ENCODE results near the gene NOP14.

Gene NOP14

GRCh38 chr4:2937986-2938385 is 25.2 kb downstream of the NOP14 start:
- H3F3A ChIP-seq (ENCODE audit: low read depth), result no peaks in the 10 kb centered on the region
- no peaks in the 10 kb centered on the region for H3K27me3 ChIP-seq (ENCODE audit: insufficient read depth, low read length, poor library complexity, severe bottlenecking)
- no peak overlapping the region for H2AFZ ChIP-seq (ENCODE audit: low read length)
- H3K4me3 ChIP-seq (ENCODE audit: low read length, poor library complexity, severe bottlenecking), result no peak overlapping the region
- H3K9me3 ChIP-seq (ENCODE audit: insufficient read depth, low read depth, low read length), result no peaks in the 10 kb centered on the region
- peaks cover 57% of the 10 kb centered on the region; the same call in 1 of the 2 replicates for H3K36me3 ChIP-seq (ENCODE audit: insufficient read depth, low read length)
- H3K9ac ChIP-seq (ENCODE audit: low read depth, low read length, poor library complexity, severe bottlenecking), result no peak overlapping the region
- H3K4me2 ChIP-seq (ENCODE audit: low read depth, low read length, poor library complexity, severe bottlenecking), result no peak overlapping the region
- TF ChIP-seq EZH2phosphoT487 (IDR thresholded peaks at IDR 0.05; ENCODE audit: borderline replicate concordance) (no peak), CTCF (conservative IDR thresholded peaks at IDR 0.05; ENCODE audit: low read length) (no peak)
- peaks cover 25% of the 10 kb centered on the region; the same call in 1 of the 2 replicates for H3K79me2 ChIP-seq (ENCODE audit: insufficient read depth, low read length)
- no peaks in the 10 kb centered on the region for H4K20me1 ChIP-seq (ENCODE audit: insufficient read depth, low read length, poor library complexity, severe bottlenecking)
- no peaks in the 10 kb centered on the region for H3K9me2 ChIP-seq (replicated peaks; ENCODE audit: low read depth, low read length)
- H3K4me1 ChIP-seq (ENCODE audit: insufficient read depth, low read length, poor library complexity, severe bottlenecking), result peaks cover 11% of the 10 kb centered on the region

DNA sequence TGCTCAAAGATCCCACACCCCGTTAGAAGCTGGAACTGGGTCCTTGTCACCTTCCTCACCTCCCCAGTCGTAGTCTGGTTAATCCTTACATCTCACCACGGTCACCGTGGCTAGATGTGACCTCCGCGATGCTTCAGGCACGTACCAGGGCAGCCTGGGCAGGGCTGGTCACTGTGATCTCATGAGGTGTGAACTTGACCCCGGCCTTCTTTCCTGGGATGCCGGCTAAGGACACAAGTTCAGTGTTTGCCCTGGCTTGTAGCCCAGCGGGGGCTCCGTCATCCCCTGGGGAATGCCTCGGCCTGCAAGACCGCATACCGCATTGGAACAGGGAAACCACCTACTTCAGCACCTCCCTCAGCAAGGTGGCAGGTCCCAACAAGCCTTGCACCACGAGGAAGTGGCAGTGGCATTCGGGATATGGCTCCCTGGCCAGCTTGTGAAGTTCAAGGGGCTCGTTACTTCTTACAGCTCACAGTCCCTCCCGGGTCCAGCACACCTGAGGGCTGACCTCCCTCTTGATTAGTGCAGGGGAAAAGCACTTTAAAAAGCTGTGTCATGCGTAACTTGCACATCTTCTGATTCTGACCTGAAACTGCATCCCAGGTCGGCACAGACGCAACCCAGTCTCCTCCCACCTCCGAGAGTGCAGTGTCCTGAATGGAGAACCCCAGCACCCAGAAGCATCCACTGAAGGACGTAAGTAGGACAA is 25.9 kb downstream of the NOP14 start:
- no peak overlapping the region for H3K4me3 ChIP-seq (ENCODE audit: low read length, poor library complexity, severe bottlenecking)
- H3K4me2 ChIP-seq (ENCODE audit: low read depth, low read length, poor library complexity, severe bottlenecking), result no peak overlapping the region
- no peaks in the 10 kb centered on the region for H4K20me1 ChIP-seq (ENCODE audit: insufficient read depth, low read length, poor library complexity, severe bottlenecking)

GRCh38 chr4:2936773-2937145 is 26.4 kb downstream of the NOP14 start:
- Histone ChIP-seq H3K79me2 (ENCODE audit: insufficient read depth, low read length) (peaks cover 28% of the 10 kb centered on the region; the same call in 1 of the 2 replicates), H2AFZ (ENCODE audit: low read length) (no peak overlapping the region), H3K9ac (ENCODE audit: low read depth, low read length, poor library complexity, severe bottlenecking) (no peak overlapping the region), H3K9me3 (ENCODE audit: insufficient read depth, low read depth, low read length) (no peaks in the 10 kb centered on the region), H3K4me3 (ENCODE audit: low read length, poor library complexity, severe bottlenecking) (no peak overlapping the region), H3K36me3 (ENCODE audit: insufficient read depth, low read length) (peaks cover 46% of the 10 kb centered on the region; the same call in 1 of the 2 replicates), H3K9me2 (replicated peaks; ENCODE audit: low read depth, low read length) (no peaks in the 10 kb centered on the region), H3K4me1 (ENCODE audit: insufficient read depth, low read length, poor library complexity, severe bottlenecking) (peaks cover 16% of the 10 kb centered on the region), H3K4me2 (ENCODE audit: low read depth, low read length, poor library complexity, severe bottlenecking) (no peak overlapping the region), H4K20me1 (ENCODE audit: insufficient read depth, low read length, poor library complexity, severe bottlenecking) (no peaks in the 10 kb centered on the region), H3F3A (ENCODE audit: low read depth) (no peaks in the 10 kb centered on the region), H3K27me3 (ENCODE audit: insufficient read depth, low read length, poor library complexity, severe bottlenecking) (no peaks in the 10 kb centered on the region)
- TF ChIP-seq CTCF (conservative IDR thresholded peaks at IDR 0.05; ENCODE audit: low read length) (no peak), EZH2phosphoT487 (IDR thresholded peaks at IDR 0.05; ENCODE audit: borderline replicate concordance) (no peak)

More for the DNA sequence above, 25.9 kb downstream of the NOP14 start:
- Histone ChIP-seq H3K4me1 (ENCODE audit: insufficient read depth, low read length, poor library complexity, severe bottlenecking) (peaks cover 13% of the 10 kb centered on the region), H3K36me3 (ENCODE audit: insufficient read depth, low read length) (peaks cover 51% of the 10 kb centered on the region; the same call in 1 of the 2 replicates), H2AFZ (ENCODE audit: low read length) (no peak overlapping the region), H3K9ac (ENCODE audit: low read depth, low read length, poor library complexity, severe bottlenecking) (no peak overlapping the region), H3K9me2 (replicated peaks; ENCODE audit: low read depth, low read length) (no peaks in the 10 kb centered on the region), H3F3A (ENCODE audit: low read depth) (no peaks in the 10 kb centered on the region), H3K27me3 (ENCODE audit: insufficient read depth, low read length, poor library complexity, severe bottlenecking) (no peaks in the 10 kb centered on the region), H3K9me3 (ENCODE audit: insufficient read depth, low read depth, low read length) (no peaks in the 10 kb centered on the region), H3K79me2 (ENCODE audit: insufficient read depth, low read length) (peaks cover 28% of the 10 kb centered on the region; the same call in 1 of the 2 replicates)
- TF ChIP-seq CTCF (conservative IDR thresholded peaks at IDR 0.05; ENCODE audit: low read length) (no peak), EZH2phosphoT487 (IDR thresholded peaks at IDR 0.05; ENCODE audit: borderline replicate concordance) (no peak)

Data from Loucy (cell line).